Limb (tissue), 2 donors: ENCODE data around the gene RIMS4.

Source experiments
- DNase-seq, 2 donors: peaks; one replicate each; pipeline ENCODE4 v3.0.0-alpha.2; 2016; ENCODE audit errors: extremely low spot score in 2 of 2

Gene RIMS4

GRCh38 chr20:44723391-44723790, 87.0 kb downstream of the RIMS4 start:
- no peak for DNase-seq

DNA sequence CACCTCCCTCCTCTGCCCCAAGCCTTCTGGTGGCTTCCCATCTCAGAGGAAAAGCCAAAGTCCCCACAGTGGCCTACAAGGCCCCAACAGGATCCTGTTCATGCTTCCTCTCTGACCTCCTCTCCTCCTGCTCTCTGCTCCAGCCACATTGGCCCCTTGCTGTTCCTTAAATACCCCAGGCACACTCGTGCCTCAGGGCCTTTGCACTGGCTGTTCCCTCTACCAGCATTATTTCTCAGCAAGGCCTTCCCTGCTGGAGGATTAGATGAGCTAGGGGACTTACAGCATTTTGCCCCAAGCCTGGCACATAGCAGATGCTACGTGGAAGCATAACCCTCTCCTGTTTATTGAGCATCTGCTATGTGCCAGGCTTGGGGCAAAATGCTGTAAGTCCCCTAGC, 87.4 kb downstream of the RIMS4 start:
- no peak for DNase-seq

- DNase-seq: no peak
These were observed 88.6 kb downstream of the RIMS4 start for GRCh38 chr20:44721785-44722054.

GRCh38 chr20:44720997-44721784, 89.2 kb downstream of the RIMS4 start:
- DNase-seq: no peak

DNA sequence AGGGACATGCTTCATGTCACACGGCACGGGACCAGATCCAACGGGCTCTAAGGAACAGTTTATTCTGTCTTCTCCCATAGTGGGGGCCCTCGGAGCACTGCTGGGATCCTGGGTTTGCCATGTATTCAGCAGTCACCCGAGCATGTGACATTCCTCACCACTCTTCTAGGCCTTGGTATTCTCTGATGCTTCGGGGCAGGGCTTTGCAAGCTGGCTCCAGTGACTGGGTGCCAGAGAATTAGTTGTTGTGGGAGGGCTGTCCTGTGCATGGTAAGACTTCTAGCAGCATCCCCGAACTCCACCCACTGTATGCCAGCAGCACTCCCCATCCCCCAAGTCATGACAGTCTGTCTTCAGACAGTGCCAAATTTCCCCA, 89.7 kb downstream of the RIMS4 start:
- no peak for DNase-seq

DNA sequence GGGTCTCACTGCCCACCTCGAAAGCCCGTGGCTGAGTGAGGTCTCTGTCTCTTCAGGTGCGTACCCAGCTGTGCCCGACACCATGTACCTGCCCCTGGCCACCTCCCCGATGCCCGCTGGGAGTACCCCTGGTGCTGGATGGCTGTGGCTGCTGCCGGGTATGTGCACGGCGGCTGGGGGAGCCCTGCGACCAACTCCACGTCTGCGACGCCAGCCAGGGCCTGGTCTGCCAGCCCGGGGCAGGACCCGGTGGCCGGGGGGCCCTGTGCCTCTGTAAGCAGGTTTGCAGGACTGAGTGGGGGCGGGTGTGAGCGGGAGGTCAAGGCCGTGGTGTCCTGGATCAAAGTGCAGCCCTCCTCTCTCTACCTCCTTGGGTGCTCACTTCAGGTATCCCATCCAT, 90.5 kb downstream of the RIMS4 start:
- no peak for DNase-seq

GRCh38 chr20:44717986-44718385, 92.4 kb downstream of the RIMS4 start:
- DNase-seq: no peak

DNA sequence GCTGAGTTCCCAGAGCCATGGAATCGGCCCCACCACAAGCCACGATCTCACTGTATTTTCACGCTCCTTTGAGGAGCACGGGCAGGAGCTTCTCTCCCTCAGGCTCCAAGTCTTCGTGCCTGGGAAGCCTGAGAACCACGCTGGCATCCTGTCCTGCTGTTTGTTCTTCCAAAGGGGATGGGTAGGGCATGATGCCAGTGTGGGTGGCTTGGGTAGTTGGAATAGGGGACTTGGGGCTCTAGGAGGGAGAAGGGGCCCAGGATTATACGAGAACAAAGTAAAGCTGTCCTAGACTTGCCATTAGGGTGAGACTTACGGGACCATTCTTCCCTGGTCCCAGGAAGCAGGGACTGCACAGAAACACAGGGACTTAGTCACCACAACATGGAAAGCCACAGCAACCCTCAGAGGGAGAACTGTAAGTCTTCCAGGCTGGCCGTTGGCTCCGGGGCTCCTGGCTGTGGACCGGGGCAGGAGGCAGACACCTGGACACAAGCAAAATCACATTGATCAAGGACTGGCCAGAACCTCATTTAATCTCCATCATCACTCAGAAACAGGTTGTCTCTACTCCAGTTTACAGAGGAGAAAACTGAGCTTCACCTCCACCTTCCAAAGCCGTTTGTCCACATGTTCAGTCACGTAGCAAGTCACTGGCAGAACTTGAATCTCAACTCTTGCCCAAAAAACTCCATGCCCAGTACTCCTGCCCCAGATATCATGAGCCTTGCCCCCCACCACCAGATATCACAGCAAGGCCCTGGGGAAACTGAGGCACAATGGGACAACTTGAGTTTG, 93.8 kb downstream of the RIMS4 start:
- DNase-seq: no peak

DNA sequence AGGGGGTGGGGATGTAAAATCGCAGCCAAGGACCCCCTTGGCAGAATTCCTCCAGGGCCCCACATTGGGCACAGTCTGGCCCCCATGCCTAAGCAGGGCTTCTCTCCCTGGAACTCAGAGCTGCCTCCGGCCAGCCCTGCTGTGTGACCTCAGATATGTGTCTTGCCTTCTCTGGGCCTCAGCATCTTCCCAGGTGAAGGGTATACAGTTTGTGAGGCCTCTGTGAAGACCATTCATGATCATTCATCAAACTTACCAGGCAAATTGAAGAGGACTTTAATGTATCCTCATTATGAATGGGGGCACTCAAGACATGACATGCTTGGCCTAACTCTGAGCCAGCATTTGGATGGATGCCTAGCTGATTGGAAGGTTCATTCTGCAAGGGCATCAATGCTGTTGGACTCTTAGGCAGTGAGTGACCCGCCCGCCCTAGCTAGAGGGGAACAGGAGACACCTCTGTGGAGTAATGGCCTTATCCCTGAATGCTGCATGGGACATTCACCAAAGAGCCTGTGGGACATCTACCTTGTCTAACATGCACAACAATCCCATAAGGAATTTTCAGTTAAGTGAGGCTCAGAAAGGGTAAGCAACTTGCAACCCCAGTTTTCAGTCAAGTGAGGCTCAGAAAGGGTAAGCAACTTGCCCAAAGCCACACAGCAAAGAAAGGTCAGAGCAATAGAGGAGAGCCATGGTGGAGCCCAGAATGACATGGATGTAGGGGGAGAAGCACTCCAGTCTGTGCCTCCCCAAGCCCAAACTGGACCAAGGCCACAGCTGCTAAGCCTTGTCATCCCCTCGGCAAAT, 94.6 kb downstream of the RIMS4 start:
- no peak for DNase-seq

DNA sequence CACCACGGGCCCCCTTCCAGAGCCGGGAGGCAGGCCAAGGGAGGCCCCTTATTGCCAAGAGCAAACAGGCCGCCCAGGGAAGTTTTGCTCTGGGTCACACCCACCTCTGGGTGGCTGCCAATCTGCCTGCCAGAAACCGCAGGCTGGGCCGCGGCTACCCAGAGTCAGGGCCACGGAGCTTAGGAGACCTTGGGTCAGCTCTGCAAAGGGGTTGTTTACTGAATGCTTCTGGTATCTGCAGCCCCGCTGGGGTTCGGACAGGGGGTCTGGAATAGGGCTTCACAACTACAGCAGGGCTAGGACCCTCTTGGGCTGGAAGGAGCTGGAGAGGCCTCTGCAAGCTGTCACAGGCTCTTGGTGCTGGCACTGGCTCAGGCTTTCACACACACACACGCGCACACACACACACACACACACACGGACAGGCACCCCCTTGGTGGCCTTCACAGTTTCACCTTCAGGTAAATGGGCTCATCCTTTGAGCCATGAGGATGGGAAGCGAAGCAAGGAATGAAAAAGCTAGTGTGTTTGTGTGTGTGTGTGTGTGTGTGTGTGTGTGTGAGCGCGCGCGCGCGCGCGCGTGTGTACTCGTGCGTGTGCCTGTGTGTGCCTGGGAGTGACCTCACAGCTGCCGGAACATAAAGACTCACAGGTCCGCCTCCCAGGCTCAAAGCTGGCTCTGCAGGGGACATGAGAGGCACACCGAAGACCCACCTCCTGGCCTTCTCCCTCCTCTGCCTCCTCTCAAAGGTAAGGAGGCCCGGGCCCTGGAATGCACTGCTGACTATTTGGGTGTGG, 95.4 kb downstream of the RIMS4 start, which contains the start of gene CCN5:
Gene CCN5, plus strand, starts transcription at position 669 of the 798 bp plus-strand sequence. Its CDS starts 22 bp downstream, at position 691.
- DNase-seq: peak; percentile 61 to 78

- no peak for DNase-seq
These were observed 96.1 kb downstream of the RIMS4 start for GRCh38 chr20:44714102-44714700.

DNA sequence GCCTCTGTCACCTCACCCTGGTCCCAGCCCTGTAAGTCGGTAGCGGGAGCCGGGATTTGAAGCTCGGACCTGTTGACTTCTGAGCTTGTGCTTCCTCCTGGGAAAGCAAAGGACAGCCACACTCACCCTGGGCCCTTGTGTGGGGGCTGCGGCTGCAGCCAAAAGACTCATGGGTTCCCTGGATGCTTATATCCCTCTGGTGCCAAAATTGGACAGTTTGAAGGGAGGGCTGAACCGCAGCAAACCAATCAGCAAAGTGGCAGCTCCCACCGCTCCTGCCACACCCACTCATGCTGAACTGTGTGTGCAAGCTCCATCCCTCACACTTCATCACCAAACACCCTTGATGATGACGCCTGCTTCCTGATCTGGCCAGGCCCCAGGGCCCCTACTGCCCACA, 99.1 kb downstream of the RIMS4 start:
- DNase-seq: no peak

DNA sequence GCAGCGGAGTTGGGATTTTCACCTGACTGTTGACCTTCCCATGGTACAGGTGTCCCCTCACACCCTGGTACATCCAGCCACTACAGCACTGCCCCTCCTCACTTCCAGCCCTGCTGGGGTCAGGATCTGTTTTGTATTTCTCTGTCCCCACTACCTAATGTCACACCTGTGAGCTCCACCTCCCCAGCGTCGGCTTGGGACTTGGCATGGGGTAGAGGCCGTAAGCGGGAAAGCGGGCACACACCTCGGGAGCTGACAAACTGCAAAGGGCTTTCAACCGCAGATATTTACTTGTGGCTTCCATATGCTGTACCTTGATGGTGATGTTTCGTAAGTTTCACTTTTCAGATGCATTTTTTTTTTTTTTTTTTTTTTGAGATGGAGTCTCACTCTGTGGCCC, 100.5 kb downstream of the RIMS4 start:
- DNase-seq: no peak

DNA sequence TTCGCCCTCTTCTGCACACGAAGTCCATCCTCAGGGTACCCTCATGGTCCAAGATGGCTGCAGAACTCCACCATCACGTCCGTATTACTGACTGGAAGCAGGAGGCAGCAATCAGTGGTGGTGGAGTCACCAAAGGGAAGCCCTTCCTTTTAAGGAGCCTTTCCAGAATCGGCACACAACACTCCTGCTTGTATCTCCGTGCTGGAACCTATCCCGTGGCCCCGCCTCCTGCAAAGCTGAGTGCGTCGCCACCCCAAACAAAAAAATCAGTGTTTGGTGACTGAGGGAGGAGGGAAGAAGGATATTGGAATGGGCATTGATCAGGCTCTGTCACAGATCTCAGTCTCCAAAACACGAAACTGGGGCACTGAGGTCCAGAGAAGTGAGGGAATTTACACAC, 101.0 kb downstream of the RIMS4 start:
- no peak for DNase-seq

DNA sequence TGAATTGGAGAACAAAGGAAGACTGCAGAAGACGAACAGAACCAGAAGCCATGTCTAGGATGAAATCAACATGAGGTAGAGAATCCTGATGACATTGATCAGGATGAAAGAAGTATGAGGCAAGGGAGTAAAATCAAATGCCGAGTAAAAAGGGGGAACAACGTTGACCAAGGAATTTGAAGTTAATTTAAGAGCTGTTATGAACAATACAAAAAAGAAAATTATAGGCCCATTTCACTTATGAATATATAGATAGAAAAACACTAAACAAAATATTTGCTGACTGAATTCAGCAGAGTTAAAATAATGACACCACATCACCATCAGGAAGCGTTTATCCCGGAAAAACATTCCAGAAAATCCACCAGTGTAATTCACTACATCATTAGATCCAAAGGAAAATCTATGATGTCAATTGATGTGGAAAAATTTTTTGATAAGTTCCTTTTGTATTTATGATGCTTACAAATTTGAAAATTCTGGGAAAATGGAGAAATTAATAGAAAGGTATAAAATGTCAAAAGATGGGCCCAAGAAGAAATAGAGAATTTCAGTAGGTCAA, 103.2 kb downstream of the RIMS4 start:
- no peak for DNase-seq

- DNase-seq: peak in 1 of 2 donors; percentile 59
These were observed 103.9 kb downstream of the RIMS4 start for GRCh38 chr20:44706301-44707017.

DNA sequence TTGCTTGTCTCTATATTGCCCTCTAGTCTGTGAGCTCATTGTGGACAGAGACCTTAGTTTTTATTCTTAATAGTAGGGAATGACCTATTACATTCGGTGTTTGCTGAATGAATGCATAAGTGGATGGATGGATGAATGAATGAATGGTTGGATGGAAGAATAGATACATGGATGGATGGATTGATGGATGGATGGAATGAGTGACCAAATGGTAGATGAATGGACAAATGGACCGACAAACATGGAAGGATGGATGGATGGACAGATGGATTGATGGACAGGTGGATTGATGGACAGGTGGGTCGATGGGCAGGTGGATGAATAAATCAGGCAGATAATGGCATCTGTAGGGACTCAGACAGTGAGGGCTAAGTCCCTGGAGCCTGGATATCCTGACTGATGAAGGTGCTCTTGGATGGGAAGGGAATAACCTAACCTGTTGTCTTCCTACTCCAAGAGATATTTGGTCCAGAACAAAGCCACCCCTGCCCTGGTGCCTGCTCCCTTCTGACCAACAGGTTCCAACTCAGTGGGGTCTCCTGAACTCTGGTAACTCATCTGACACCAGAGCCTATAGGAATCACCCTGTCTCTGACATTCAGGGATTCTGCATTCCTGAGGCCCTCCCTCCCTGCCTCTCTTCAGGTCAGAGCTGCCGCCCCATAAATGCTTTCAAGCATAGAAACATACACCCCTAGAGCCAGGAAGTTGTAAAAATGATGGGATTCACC, 104.8 kb downstream of the RIMS4 start:
- no peak for DNase-seq

GRCh38 chr20:44704551-44704971, 105.8 kb downstream of the RIMS4 start:
- no peak for DNase-seq

GRCh38 chr20:44703956-44704488, 106.3 kb downstream of the RIMS4 start:
- DNase-seq: peak in 1 of 2 donors; percentile 21
